Liver (tissue), 3 donors: Measurements from ENCODE around the gene SNRPA1.

ENCODE experiments used
- ATF3 ChIP-seq: IDR thresholded peaks from 2 replicates; pipeline ENCODE4 v1.6.1; 2016; ENCODE audit warnings: antibody characterized with exemption
- CTCF ChIP-seq: fragments of 150-350 bp; IDR thresholded peaks from 2 replicates; pipeline ENCODE4 v1.5.1; 2017; ENCODE audit warnings: improper control_type of control experiment, low read depth, low read length; ENCODE audit not compliant: missing input control
- FOXA1 ChIP-seq: IDR thresholded peaks from 2 replicates; pipeline ENCODE4 v1.6.1; 2016; ENCODE audit warnings: antibody characterized with exemption
- HNF4G ChIP-seq: IDR thresholded peaks from 2 replicates; pipeline ENCODE4 v1.6.1; 2016; ENCODE audit warnings: antibody characterized with exemption
- RAD21 ChIP-seq, 2 donors: IDR thresholded peaks; 2 replicates each; pipeline ENCODE4 v1.6.1; 2016; ENCODE audit warnings: antibody characterized with exemption in 2 of 2, mild to moderate bottlenecking in 2 of 2
- REST ChIP-seq: IDR thresholded peaks from 2 replicates; pipeline ENCODE4 v1.6.1; 2016; ENCODE audit warnings: antibody characterized with exemption, mild to moderate bottlenecking
- SP1 ChIP-seq: IDR thresholded peaks from 2 replicates; pipeline ENCODE4 v1.6.1; 2018; ENCODE audit warnings: antibody characterized with exemption, mild to moderate bottlenecking
- YY1 ChIP-seq: IDR thresholded peaks from 2 replicates; pipeline ENCODE4 v1.6.1; 2016; ENCODE audit warnings: antibody characterized with exemption, mild to moderate bottlenecking
- donor health status: healthy.
- donor health status: healthy.

- TF ChIP-seq YY1 (no peak), REST (no peak), CTCF (no peak), ATF3 (no peak), FOXA1 (no peak), RAD21 (IDR thresholded peaks at IDR 0.05) (no peak), HNF4G (no peak), SP1 (no peak)
Measured at GRCh38 chr15:101264911-101265641, 30.0 kb downstream of the SNRPA1 start.
